HG03457 (cell line): ENCODE data around the gene GTPBP6.
A peak's percentile ranks its signal among the peaks of the same experiment; 100 is the strongest.

Experiments used
- ATAC-seq: cut with Tn5 transposase; IDR thresholded peaks from one replicate; pipeline ENCODE4 v1.9.1; 2021; ENCODE audit warnings: moderate number of reproducible peaks; ENCODE audit not compliant: unreplicated experiment

Gene GTPBP6

GRCh38 chrX:318739-319578 is at the start of gene GTPBP6:
Gene GTPBP6 (minus strand): TSS chrX:318796. CDS start chrX:318787, 9 bp downstream.
- peak; percentile 76 for ATAC-seq

- no peak for ATAC-seq
Observed at GRCh38 chrX:367866-368265, 49.3 kb upstream of the GTPBP6 start.

GRCh38 chrX:367349-367748 is 48.8 kb upstream of the GTPBP6 start:
- ATAC-seq: no peak

GRCh38 chrX:363621-364375 is 45.2 kb upstream of the GTPBP6 start:
- no peak for ATAC-seq

- ATAC-seq: no peak
Observed at GRCh38 chrX:362937-363620, 44.5 kb upstream of the GTPBP6 start.

- no peak for ATAC-seq
Observed at GRCh38 chrX:362351-362750, 43.8 kb upstream of the GTPBP6 start.

GRCh38 chrX:361231-362145 is 42.9 kb upstream of the GTPBP6 start:
- no peak for ATAC-seq

GRCh38 chrX:360496-361150 is 42.0 kb upstream of the GTPBP6 start:
- ATAC-seq: no peak

GRCh38 chrX:358651-359143 is 40.1 kb upstream of the GTPBP6 start:
- no peak for ATAC-seq

GRCh38 chrX:357693-358471 is 39.3 kb upstream of the GTPBP6 start:
- ATAC-seq: no peak

- no peak for ATAC-seq
Observed at GRCh38 chrX:357035-357692, 38.6 kb upstream of the GTPBP6 start.

- no peak for ATAC-seq
Observed at GRCh38 chrX:356385-357034, 37.9 kb upstream of the GTPBP6 start.

- no peak for ATAC-seq
Observed at GRCh38 chrX:355329-356050, 36.9 kb upstream of the GTPBP6 start.

GRCh38 chrX:353566-354535 is 35.3 kb upstream of the GTPBP6 start:
- ATAC-seq: no peak

GRCh38 chrX:352582-353314 is 34.2 kb upstream of the GTPBP6 start:
- ATAC-seq: no peak

GRCh38 chrX:352181-352580 is 33.6 kb upstream of the GTPBP6 start:
- no peak for ATAC-seq
